Endometrial microvascular endothelial cells (primary cell): ENCODE measurements around the gene SREBF2. TPM values are rescaled to one million over a fixed set of nuclear protein-coding genes. Genes with fewer than 3 reads are reported as not detected.

ENCODE experiments used
- in situ Hi-C: cut with HindIII; loops from 2 replicates; pipeline ENCODE4 v1.10.0; 2017; ENCODE audit warnings: low sequenced_read_pairs, low pct_unique_long_range_greater_than_20kb; ENCODE audit errors: inconsistent ontology term
- total RNA-seq: library from RNA; depleted of rRNA; stranded (reverse); fragments of >200 nt; gene quantifications from one replicate; pipeline ENCODE4 v1.2.3, GENCODE V29; 2015; ENCODE audit errors: inconsistent ontology term

The SREBF2 gene
- total RNA-seq = 31.7 TPM

DNA sequence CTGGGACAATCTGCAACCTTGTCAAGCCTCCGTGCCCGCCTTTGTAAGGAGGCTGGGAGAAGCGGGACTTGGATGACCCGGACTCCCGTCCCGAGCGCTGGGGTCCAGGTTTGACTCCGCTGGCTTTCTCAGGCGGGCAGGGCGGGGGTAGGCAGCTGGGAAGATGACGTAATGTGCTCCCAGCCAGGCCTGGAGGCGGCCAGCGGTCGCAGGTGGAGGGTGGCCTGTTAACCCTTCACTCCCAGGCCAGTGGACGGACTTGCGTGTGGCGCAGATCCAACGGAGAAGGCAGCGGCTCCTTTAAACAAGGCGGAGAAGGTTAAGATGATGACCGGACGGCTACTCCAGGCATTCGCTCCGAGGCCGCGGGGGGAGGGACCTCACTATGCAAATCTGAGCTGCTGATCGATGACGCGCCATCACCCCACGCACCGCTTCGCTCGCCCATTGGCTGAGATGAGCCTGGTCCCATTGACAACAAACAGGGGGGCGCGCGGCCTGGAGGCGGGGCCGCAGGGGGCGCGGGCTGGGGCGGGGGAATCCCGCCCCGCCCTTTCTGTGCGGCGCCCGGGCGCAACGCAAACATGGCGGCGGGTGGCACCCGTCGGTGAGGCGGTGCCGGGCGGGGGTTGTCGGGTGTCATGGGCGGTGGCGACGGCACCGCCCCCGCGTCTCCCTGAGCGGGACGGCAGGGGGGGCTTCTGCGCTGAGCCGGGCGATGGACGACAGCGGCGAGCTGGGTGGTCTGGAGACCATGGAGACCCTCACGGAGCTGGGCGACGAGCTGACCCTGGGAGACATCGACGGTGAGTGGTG lies at the start of gene SREBF2:
SREBF2 (plus strand) TSS at position 553 of the 816 bp plus-strand sequence; CDS start at position 719, 166 bp downstream.
- in situ Hi-C loops = no loop called here

DNA sequence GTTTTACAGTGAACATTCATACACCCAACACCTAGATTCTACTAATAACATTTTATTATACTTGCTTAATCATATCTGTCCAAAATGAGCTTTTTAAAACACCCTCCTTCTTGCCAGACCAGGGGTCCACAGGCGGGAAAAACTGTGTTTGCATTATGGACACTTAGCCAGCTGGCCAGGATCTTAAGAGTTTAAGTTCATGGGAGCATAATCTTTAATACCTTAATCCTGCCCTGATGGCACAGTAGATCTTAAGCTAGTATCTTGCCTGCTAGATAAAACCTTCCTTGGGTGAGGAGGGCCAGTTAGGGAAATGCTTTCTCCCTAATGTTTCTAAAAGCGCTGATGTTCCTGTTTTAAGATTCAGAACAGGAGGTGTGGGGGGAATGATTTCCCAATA lies 45.6 kb upstream of the SREBF2 start:
- in situ Hi-C loops = no loop called here

DNA sequence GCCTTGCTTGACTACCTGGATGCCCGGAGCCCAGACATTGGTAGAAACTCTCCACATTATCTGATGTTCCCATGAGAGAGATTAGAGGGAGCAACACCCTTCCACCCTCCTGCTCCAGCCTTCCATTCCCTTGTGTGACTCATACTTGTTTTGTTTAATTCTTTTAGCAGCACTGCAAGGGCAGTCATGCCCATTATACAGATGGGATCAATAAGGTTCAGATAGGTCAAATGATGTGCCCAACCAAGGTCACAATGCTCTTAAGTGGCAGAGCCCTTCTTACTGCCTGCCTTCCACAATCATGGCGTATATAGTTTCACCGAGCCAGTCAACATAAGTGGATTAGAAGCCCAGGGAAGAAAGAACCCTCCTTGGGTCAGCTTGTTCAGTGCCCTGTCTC lies 39.0 kb upstream of the SREBF2 start:
- in situ Hi-C loops = no loop called here

DNA sequence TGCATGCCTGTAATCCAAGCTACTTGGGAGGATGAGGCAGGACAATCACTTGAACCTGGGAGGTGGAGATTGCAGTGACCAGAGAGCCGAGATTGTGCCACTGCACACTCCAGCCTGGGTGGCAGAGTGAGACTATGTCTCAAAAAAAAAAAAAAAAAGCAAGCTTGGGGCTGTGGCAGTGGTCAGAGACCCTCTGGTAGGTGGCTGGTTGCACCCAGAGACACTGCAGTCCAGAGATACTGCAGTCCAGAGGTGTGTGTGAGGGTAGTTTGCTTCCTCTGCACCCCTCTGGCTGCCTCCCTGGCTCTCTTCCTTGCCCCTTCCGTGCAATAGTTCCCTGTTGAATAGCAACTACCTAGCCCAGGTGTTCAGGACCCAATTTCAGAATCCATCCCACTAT lies 34.2 kb upstream of the SREBF2 start:
- in situ Hi-C loops = no loop called here

DNA sequence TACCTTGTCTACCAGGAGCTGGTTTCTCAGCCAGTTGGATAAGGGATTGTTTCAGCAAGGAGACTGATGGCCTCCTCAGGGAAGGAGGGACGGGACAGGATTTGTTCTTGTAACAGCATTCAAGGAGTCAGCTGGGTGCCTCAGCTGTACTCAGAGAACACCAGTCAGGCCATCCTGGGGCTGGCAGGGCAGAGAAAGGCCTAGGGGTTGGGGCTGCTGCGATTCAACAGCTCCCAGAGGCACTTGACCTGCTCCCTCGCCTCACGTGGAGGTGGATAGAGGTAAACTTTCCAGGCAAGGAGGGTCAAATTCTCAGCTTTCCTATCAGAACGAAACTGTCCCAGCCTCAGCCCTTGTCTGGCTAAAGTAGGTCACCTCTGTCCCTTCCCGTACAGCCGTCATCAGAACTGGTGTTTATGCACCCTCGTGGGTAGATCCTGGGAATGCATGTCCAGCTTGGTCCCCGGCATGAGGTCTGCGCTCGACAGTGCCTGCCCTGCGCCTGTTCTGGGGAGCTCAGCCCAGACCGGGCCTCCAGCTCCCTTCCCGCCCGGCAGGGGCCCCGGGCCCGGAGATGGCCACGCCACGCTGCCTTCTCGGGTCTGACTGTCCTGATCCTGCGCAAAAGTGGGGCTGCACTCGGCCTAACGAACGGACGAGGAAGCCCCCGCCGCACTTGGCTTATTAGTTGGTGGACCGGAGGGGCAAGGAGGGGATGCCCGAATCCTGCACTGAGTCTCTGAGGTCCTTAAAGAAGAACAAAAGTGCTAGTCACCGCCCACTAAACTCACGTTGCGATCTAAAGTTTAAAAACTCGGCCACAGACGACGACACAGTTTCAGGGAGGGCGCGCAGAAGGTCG lies 33.2 kb upstream of the SREBF2 start:
- in situ Hi-C loops = no loop called here

DNA sequence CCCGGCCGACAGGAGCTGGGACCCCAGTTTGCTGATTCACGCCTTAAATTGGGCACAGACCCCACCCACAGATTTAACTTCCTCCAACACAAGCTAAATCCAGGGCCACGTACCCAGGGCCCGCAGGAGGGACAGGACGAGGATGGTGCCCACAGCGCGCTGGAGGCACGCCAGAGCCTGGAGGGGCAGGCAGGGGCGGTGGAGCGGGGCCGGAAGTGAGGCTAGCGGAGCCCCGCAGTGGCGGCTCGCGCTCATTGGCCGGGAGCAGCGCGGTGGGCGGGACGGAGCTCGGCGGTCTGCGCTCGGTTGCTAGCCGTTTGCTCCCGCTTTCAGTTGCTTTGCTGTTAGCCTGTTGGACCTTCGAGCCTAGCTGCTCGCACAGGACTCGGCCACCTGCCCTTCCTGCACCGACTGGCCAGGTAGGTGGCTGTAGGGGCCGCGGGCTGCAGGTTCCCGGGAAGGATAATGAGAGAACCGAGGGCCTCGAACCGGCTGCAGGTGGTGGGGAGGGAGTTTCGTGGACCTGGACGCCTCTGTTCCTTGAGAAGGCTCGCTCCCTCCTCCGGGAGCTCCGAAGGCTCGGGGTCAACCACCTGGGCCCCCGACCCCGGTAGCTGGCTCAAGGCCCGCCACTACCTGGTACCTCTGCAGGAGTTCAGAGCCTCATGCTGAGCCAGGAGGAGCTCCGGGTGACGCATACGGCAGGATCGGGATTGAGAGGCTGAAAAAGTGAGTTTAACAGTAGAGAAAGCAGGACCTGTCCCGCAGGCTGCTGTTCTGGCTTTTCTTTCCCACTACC lies 32.4 kb upstream of the SREBF2 start, which contains the start of gene CCDC134:
CCDC134 (plus strand) TSS at position 332 of the 799 bp plus-strand sequence. CDS start 8,212 bp downstream, outside the sequence.
- in situ Hi-C loops = no loop called here

DNA sequence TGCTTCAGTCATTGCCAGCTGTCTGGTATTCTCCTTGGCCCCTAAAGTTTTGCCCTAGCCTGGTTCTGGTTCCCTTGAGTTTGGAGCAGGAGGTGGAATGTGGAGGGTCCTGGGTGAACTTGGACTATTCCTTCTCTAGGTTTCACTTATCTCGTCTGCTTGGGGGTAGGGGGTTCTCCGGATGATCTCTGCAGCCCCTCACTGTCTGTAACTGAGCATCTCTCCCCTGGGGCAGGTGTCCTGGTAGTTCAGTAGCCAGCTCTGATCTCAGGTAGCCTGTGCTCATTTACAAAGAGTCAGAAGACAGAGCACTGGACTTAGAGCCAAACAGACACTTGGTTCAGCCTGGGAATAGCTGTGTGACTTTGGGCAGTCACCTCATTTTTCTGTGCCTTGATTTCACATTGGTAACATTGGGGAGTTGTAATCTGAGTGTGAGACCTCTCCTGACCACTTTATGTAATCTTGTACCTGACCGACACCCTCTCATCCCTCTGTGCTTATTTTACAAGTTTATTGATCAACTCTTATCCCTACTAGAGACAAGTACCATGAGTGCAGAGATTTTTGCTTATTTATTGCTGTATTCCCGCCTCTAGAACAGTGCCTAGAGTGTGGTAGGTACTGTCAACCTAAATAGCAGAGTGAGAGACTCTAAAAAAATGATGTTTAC lies 31.6 kb upstream of the SREBF2 start:
- in situ Hi-C loops = no loop called here

DNA sequence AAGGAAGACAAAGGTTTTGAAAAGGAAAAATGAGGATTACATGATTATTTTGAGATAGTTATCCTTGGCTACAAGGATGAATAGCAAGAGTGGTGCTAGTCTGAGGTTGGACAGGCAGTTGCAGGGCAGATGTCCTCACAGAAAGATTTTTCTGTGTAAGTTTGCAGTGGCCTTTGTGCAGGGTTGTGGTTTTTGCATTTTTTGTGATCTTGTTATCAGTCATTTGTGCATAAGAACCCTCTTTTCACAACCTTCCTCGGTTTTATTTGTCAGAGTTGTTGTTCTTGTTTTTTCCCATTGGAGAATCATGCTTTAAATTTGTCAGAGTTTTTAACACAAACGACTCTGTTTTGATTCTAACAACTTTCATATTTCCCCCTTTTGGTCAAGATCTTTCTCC lies 31.0 kb upstream of the SREBF2 start:
- in situ Hi-C loops = no loop called here

DNA sequence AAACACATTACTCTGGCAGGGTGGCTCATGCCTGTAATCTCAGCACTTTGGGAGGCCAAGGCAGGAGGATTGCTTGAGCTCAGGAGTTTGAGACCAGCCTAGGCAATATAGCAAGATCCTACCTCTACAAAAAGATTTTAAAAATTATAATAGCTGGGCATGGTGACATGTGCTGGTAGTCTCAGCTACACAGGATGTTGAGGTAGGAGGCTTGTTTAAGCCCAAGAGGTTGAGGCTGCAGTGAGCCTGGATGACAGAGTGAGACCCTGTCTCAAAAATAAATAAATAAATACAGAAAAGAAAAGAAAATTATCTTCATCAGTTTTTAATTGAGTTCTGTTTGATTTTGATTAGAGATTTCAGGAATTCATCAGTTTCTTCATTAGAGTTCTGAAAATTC lies 27.3 kb upstream of the SREBF2 start:
- in situ Hi-C loops = no loop called here

DNA sequence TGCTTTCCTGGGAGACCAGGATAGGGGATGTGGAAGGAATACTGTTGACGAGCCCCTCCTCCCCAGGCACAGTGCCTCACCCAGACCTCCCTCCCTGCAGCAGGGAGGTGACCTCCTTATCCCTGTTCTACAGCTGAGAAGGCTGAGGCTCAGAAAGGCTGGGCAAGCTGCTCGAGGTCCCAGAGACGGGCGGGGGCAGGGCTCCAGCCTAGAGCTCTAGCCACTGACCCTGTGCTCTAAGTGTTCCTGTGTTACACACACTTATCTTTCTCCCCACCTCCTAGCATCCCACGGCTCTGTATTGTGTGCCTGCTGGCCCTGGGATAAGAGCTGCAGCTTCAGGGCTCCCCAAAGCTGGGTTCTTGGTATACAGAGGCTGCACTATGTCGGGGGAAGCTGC lies 24.5 kb upstream of the SREBF2 start:
- in situ Hi-C loops = no loop called here

DNA sequence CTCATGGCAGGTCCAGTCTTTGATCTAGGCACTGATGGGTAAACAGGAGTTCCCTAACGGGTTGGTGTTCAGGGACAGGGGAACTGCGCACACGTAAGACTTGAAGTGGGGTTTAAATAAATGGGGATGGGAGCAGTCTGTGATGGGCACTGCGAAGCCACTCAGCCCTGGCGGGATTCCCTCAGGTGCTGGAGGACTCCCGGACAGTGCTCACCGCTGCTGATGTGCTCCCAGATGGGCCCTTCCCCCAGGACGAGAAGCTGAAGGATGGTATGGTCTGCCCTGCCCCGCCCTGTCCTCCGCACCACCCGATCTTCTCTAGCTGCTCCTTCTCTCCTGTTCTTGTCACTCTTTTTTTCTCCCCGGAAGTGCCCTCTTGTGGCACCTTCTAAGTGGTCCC lies 22.9 kb upstream of the SREBF2 start:
- in situ Hi-C loops = no loop called here

DNA sequence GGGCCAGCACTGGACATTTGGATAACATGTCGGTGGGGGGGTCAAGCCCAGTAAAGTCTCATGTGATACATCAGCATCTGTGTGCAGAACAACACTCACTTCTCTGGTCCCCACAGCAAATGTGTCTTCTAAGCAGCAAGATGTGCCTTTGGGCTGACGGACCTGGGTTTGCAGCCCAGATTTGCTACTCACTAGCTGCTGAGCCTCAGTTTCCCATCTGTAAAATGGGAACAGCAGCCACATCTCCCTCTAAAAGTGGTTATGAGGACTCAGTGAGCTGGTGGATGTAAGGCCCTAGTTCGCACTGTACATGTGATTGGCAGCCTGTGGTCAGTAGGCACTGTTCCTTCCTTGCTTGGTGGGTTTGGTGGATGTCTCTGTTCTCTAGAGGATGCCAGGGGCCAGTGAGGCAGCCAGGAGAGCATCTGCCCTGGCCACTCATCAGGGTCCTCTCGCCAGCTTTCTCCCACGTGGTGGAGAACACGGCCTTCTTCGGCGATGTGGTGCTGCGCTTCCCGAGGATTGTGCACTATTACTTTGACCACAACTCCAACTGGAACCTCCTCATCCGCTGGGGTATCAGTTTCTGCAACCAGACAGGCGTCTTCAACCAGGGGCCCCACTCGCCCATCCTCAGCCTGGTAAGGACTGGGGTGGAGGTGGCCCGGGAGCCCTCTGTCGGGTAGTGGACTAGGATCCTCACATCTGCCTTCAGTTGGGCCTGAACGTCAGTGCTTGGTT lies 19.9 kb upstream of the SREBF2 start:
- in situ Hi-C loops = no loop called here

DNA sequence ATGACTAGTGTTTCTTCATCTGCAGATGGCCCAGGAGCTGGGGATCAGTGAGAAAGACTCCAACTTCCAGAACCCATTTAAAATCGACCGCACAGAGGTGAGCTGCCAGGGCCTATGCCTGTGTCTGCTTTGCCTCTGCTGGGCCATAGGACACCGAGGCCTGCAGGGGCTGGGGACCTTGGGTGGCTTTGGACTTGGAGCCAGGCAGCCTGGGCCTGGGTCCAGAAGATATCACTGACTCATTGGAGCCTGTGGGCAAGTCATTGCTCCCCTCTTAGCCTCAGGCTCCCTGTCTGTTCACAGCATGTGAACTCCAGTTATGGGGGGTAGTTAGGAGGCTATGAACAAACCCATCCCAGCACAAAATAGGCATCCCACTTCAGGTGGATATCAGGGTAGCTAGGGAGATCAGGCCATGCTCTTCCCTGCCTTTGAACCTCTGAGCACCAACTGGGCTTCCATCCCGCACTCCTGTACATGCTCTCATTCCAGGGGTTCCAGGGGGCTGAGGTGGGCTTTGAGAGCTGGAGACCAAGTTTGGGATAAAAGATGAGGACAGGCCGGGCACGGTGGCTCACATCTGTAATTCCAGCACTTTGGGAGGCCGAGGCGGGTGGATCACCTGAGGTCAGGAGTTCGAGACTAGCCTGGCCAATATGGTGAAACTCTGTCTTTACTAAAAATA lies 19.0 kb upstream of the SREBF2 start:
- in situ Hi-C loops = no loop called here

DNA sequence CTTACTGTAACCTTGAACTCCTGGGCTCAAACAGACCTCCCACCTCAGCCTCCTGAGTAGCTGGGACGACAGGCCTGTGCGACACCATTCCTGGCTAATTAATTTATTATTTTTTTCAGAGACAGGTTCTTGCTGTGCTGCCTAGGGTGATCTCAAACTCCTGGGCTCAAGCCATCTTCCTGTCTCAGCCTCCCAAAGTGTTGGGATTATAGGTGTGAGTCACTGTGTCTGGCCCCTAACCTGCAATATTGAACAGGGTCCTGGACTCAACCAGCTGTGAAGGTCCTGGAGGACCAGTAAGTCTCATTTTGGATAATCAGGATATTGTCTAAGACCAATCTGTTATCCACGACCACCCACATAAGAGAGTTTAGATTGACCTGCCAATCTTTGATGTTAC lies 17.2 kb upstream of the SREBF2 start:
- in situ Hi-C loops = no loop called here

DNA sequence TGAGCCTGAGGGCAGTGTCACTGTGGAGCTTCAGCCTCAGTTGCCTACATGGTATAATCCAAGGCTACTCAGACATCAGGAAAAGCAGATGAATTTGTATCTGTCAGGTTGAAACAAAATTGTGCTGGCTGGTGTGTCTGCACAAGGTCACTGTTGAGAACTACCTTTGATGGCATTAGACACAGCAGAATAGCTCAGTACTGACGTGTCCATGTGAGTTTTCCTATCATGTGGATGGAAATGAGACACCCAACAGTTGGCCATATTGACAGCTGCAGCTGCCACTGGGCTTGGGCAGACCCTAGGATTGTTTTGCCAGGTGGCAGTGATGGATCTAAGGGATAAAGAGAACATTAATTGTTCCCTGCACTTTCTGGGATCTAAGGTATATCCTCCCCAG lies 16.7 kb upstream of the SREBF2 start:
- in situ Hi-C loops = no loop called here

DNA sequence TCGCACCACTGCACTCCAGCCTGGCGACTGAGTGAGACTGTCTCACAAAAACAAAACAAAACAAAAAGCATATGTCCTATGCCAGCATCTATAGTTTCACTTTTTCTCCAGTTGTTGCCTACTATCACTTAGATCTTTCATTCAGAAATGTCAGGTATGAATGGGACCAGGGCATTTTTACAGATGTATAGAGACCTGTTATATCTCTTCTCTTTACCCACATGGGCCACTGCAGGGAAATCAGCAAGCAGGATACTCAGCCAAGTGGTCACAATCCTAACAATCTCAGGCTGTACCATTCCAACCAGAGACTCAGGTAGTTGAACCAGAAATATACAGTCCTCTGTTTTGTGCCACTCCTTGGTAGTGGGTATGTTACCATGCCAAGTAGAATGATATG lies 16.0 kb upstream of the SREBF2 start:
- in situ Hi-C loops = no loop called here

DNA sequence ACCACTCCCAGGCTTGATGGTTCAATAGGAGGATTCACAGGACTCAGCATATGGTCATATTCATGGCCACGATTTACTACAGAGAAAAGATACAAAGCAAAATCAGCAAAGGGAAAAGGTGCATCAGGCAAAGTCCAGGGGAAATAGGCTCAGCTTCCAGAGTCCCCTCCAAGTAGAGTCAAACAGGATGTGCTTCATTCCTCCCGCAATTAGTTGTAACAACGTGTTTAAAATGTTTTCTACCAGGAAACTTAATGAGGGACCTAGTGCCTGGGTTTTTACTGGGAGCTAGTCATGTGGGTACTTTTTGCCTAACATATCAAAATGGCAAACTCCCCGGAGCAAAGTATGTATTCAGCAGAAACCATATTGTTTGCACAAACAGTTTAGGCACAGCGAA lies 14.9 kb upstream of the SREBF2 start:
- in situ Hi-C loops = no loop called here

DNA sequence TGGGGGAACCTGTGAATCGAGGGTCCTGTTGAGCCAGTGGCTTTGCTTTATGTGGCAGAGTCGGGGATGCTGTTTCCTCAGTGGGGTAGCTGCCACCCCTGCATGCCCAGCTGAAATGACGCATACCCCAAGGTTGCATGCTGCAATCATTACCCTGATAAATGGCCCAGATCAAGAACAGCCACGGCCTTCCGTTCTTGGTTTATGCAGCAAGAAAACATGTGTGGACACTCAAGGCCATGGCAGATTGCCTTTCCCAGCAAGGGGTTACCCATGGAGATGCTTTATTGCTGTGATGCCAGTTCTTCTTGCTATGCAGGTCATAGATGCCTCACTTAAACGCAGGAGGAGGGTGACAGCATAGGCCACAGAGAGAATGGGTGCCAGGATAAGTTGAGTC lies 14.3 kb upstream of the SREBF2 start:
- in situ Hi-C loops = no loop called here
